ENCODE data around the gene NR3C2.

The NR3C2 gene

DNA sequence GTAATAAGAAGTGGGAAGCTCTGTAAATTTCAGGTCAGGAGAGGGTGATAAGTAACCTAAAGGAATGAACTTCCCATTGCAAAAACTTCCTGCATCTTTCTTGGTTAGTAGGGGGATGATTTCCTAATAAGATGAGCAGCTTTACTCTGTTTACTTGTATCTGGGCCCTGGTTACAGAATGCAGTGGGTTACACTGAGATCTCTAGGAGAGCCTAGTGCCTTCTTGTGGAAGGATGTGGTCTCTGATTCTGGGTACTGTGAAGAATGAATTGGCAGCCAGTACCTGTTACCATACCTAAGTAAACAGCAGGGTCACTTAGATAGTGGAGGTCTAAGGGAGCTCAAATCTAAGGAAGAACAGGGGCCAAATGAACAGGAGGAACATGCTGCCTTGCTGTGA is 389.8 kb downstream of the NR3C2 start:
- DNase-seq: no peak
- Histone ChIP-seq H3K18ac (ENCODE audit: low read length) (no peak overlapping the region), H4K8ac (ENCODE audit: low read depth, low read length) (no peak overlapping the region), H3K23ac (ENCODE audit: low read length) (no peak overlapping the region), H3K27ac (ENCODE audit: low read depth, low read length) (no peak overlapping the region), H3K4me3 (ENCODE audit: low read depth, low read length) (no peak overlapping the region), H4K12ac (ENCODE audit: low read depth, low read length) (no peak overlapping the region), H3K4me2 (ENCODE audit: low read length) (no peak overlapping the region), H2AFZ (ENCODE audit: insufficient read depth, low read length, poor library complexity) (no peak overlapping the region), H3K4me1 (ENCODE audit: control insufficient read depth in 1 of 2, insufficient read depth in 2 of 2, low read length in 2 of 2) (peaks cover 0 to 2% of the 10 kb centered on the region in 2 experiments), H3K9me3 (ENCODE audit: insufficient read depth, low read depth, low read length) (no peaks in the 10 kb centered on the region), H4K91ac (ENCODE audit: low read depth, low read length) (no peak overlapping the region), H3K36me3 (ENCODE audit: control insufficient read depth in 1 of 2, insufficient read depth in 2 of 2, low read length in 2 of 2) (no peaks in the 10 kb centered on the region), H2BK120ac (ENCODE audit: insufficient read depth, low read length, poor library complexity) (no peak overlapping the region), H2BK5ac (ENCODE audit: low read depth, low read length, poor library complexity) (no peak overlapping the region), H2AK5ac (ENCODE audit: low read length) (no peak overlapping the region), H2BK12ac (ENCODE audit: low read length) (no peak overlapping the region), H3K79me1 (ENCODE audit: low read length) (no peaks in the 10 kb centered on the region), H3K14ac (ENCODE audit: low read length) (no peak overlapping the region), H3K9ac (ENCODE audit: low read length) (no peak overlapping the region), H3K27me3 (ENCODE audit: insufficient read depth, low read length) (no peaks in the 10 kb centered on the region), H3K4ac (ENCODE audit: low read depth, low read length) (no peak overlapping the region), H3K79me2 (ENCODE audit: control insufficient read depth, insufficient read depth, low read length, poor library complexity) (no peaks in the 10 kb centered on the region)

DNA sequence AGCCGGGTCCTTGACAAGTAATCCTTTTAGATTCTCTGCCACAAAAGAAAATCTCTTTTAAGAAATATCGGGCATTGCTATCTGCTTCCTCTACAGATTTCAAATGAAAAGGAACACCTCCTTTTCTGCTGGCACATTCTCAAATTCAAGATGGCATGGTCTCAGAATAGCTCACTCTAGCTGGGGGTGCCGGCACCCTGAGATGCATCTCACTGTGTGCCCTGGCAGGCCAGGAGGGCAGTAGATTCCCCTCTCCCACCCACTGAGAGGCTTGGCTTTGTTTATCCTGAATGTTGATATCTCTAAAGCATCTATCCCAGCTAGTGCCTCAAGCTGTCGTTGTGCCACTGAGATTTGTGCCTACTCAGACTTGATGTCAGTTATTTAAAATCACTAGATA is 390.8 kb downstream of the NR3C2 start:
- no peak overlapping the region for H2AK5ac ChIP-seq (ENCODE audit: low read length)
- no peak overlapping the region for H3K4me3 ChIP-seq (ENCODE audit: low read depth, low read length)
- no peak overlapping the region for H2BK12ac ChIP-seq (ENCODE audit: low read length)

DNA sequence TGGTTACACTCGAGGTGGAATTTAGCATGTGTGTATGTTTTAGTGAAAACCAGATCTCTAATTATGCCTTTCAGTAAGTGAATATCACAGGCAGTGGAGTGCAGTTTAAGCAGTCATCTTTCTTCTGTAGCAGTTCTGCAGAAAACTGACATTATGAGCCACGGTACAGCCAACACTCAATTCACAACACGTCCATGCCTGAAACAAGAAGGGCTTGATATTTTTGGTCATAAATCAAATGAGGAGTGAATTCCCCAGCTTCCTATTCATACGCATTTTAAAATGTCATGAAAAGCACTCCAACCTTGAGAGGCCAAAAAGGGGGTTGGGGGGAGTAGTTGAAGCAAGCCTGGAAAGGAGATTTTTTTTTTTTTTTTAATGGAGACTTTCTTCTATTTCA is 393.6 kb downstream of the NR3C2 start:
- Histone ChIP-seq H3K79me1 (ENCODE audit: low read length) (no peaks in the 10 kb centered on the region), H4K91ac (ENCODE audit: low read depth, low read length) (no peak overlapping the region), H3K9ac (ENCODE audit: low read length) (no peak overlapping the region), H3K23ac (ENCODE audit: low read length) (no peak overlapping the region), H3K4me2 (ENCODE audit: low read length) (no peak overlapping the region), H2AFZ (ENCODE audit: insufficient read depth, low read length, poor library complexity) (no peak overlapping the region), H3K14ac (ENCODE audit: low read length) (no peak overlapping the region), H3K9me3 (ENCODE audit: insufficient read depth, low read depth, low read length) (no peaks in the 10 kb centered on the region), H3K4me1 (ENCODE audit: control insufficient read depth in 1 of 2, insufficient read depth in 2 of 2, low read length in 2 of 2) (no peaks in the 10 kb centered on the region), H4K8ac (ENCODE audit: low read depth, low read length) (no peak overlapping the region), H2BK120ac (ENCODE audit: insufficient read depth, low read length, poor library complexity) (no peak overlapping the region), H3K36me3 (ENCODE audit: control insufficient read depth in 1 of 2, insufficient read depth in 2 of 2, low read length in 2 of 2) (peaks cover 0 to 3% of the 10 kb centered on the region in 2 experiments), H3K18ac (ENCODE audit: low read length) (no peak overlapping the region), H2AK5ac (ENCODE audit: low read length) (no peak overlapping the region), H3K27me3 (ENCODE audit: insufficient read depth, low read length) (no peaks in the 10 kb centered on the region), H2BK12ac (ENCODE audit: low read length) (no peak overlapping the region), H3K79me2 (ENCODE audit: control insufficient read depth, insufficient read depth, low read length, poor library complexity) (no peaks in the 10 kb centered on the region), H4K12ac (ENCODE audit: low read depth, low read length) (no peak overlapping the region), H3K27ac (ENCODE audit: low read depth, low read length) (no peak overlapping the region), H3K4me3 (ENCODE audit: low read depth, low read length) (no peak overlapping the region), H3K4ac (ENCODE audit: low read depth, low read length) (no peak overlapping the region), H2BK5ac (ENCODE audit: low read depth, low read length, poor library complexity) (no peak overlapping the region)
- WGBS (ENCODE audit: extremely low coverage, insufficient coverage, insufficient read length): no CpG with 5 or more reads among the region's 4 CpGs
- no peak for DNase-seq

More for the DNA sequence above, 390.8 kb downstream of the NR3C2 start:
- Histone ChIP-seq H4K12ac (ENCODE audit: low read depth, low read length) (no peak overlapping the region), H2BK5ac (ENCODE audit: low read depth, low read length, poor library complexity) (no peak overlapping the region), H3K4me2 (ENCODE audit: low read length) (no peak overlapping the region), H3K79me2 (ENCODE audit: control insufficient read depth, insufficient read depth, low read length, poor library complexity) (no peaks in the 10 kb centered on the region), H3K27me3 (ENCODE audit: insufficient read depth, low read length) (no peaks in the 10 kb centered on the region), H2BK120ac (ENCODE audit: insufficient read depth, low read length, poor library complexity) (no peak overlapping the region), H3K14ac (ENCODE audit: low read length) (no peak overlapping the region), H3K36me3 (ENCODE audit: control insufficient read depth in 1 of 2, insufficient read depth in 2 of 2, low read length in 2 of 2) (peaks cover 0 to 3% of the 10 kb centered on the region in 2 experiments), H3K9me3 (ENCODE audit: insufficient read depth, low read depth, low read length) (no peaks in the 10 kb centered on the region), H4K8ac (ENCODE audit: low read depth, low read length) (no peak overlapping the region), H3K79me1 (ENCODE audit: low read length) (no peaks in the 10 kb centered on the region), H3K4me1 (ENCODE audit: control insufficient read depth in 1 of 2, insufficient read depth in 2 of 2, low read length in 2 of 2) (no peaks in the 10 kb centered on the region), H4K91ac (ENCODE audit: low read depth, low read length) (no peak overlapping the region), H3K27ac (ENCODE audit: low read depth, low read length) (no peak overlapping the region), H3K18ac (ENCODE audit: low read length) (no peak overlapping the region), H3K4ac (ENCODE audit: low read depth, low read length) (no peak overlapping the region), H3K9ac (ENCODE audit: low read length) (no peak overlapping the region), H2AFZ (ENCODE audit: insufficient read depth, low read length, poor library complexity) (no peak overlapping the region), H3K23ac (ENCODE audit: low read length) (no peak overlapping the region)
- DNase-seq: no peak
- WGBS (ENCODE audit: extremely low coverage, insufficient coverage, insufficient read length): no CpG with 5 or more reads among the region's 4 CpGs

DNA sequence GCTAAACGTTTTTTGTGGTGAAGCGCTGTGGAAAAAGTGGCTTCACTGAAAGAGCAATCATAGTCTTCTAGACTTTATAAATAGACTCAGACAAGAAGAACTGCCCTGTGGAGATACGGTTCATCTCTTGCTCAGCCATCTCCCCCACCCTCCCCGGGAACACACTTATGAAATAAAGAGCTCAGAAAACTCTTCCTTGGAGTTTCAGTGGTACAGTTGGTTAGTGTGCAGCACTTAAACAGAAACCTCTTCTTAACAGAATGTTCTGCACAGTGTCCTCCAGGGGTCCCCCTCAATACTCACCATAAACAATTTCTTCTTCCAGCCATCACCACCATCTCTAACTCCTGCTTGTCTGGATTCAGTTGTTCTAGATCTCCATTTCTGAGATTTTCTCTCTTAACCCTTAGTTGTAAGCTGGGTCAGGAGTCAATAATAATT is 397.3 kb downstream of the NR3C2 start:
- WGBS (ENCODE audit: extremely low coverage, insufficient coverage, insufficient read length): no CpG with 5 or more reads among the region's 4 CpGs
- no peak overlapping the region for H4K8ac ChIP-seq (ENCODE audit: low read depth, low read length)
- H2BK5ac ChIP-seq (ENCODE audit: low read depth, low read length, poor library complexity): no peak overlapping the region

More for the DNA sequence above, 397.3 kb downstream of the NR3C2 start:
- H2BK120ac ChIP-seq (ENCODE audit: insufficient read depth, low read length, poor library complexity): no peak overlapping the region
- H3K18ac ChIP-seq (ENCODE audit: low read length): no peak overlapping the region
- peaks cover 0 to 3% of the 10 kb centered on the region in 2 experiments for H3K36me3 ChIP-seq (ENCODE audit: control insufficient read depth in 1 of 2, insufficient read depth in 2 of 2, low read length in 2 of 2)
- no peak overlapping the region for H4K91ac ChIP-seq (ENCODE audit: low read depth, low read length)
- no peak overlapping the region for H3K23ac ChIP-seq (ENCODE audit: low read length)
- no peak overlapping the region for H3K14ac ChIP-seq (ENCODE audit: low read length)
- no peak overlapping the region for H3K4me2 ChIP-seq (ENCODE audit: low read length)
- H3K79me1 ChIP-seq (ENCODE audit: low read length): no peaks in the 10 kb centered on the region
- no peak overlapping the region for H3K4me3 ChIP-seq (ENCODE audit: low read depth, low read length)
- no peak for DNase-seq
- no peak overlapping the region for H3K4ac ChIP-seq (ENCODE audit: low read depth, low read length)
- H3K79me2 ChIP-seq (ENCODE audit: control insufficient read depth, insufficient read depth, low read length, poor library complexity): no peaks in the 10 kb centered on the region
- no peak overlapping the region for H3K27ac ChIP-seq (ENCODE audit: low read depth, low read length)
- no peak overlapping the region for H3K9ac ChIP-seq (ENCODE audit: low read length)
- no peaks in the 10 kb centered on the region for H3K27me3 ChIP-seq (ENCODE audit: insufficient read depth, low read length)
- H2AK5ac ChIP-seq (ENCODE audit: low read length): no peak overlapping the region
- H3K4me1 ChIP-seq (ENCODE audit: control insufficient read depth in 1 of 2, insufficient read depth in 2 of 2, low read length in 2 of 2): no peaks in the 10 kb centered on the region
- peaks cover under 1% of the 10 kb centered on the region for H3K9me3 ChIP-seq (ENCODE audit: insufficient read depth, low read depth, low read length)
- no peak overlapping the region for H2AFZ ChIP-seq (ENCODE audit: insufficient read depth, low read length, poor library complexity)
- H4K12ac ChIP-seq (ENCODE audit: low read depth, low read length): no peak overlapping the region
- H2BK12ac ChIP-seq (ENCODE audit: low read length): no peak overlapping the region
